GM18868 (cell line): ENCODE data around the gene CEP85L.

Source experiments
- ATAC-seq: cut with Tn5 transposase; IDR thresholded peaks from one replicate; pipeline ENCODE4 v1.9.1; 2021; ENCODE audit warnings: mild to moderate bottlenecking, moderate library complexity; ENCODE audit not compliant: unreplicated experiment

Gene CEP85L

DNA sequence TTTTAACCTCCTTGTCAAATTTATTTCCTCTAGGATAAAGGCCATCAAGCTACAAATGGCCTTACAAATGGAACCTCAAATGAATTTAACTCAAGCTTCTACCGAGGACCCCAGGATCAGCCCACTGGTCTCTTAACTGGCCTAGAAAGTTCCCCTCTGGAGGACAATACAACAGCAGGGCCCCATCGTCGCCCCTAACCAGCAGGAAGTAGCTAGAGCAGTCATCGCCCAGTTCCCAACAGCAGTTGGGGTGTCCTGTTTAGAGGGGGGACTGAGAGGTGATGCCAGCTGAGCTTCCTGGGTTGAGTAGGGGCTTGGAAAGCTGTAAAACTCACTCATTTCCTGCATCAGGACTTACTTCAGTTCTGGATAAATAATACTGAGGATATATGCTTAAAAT is 25.6 kb downstream of the CEP85L start:
- no peak for ATAC-seq

DNA sequence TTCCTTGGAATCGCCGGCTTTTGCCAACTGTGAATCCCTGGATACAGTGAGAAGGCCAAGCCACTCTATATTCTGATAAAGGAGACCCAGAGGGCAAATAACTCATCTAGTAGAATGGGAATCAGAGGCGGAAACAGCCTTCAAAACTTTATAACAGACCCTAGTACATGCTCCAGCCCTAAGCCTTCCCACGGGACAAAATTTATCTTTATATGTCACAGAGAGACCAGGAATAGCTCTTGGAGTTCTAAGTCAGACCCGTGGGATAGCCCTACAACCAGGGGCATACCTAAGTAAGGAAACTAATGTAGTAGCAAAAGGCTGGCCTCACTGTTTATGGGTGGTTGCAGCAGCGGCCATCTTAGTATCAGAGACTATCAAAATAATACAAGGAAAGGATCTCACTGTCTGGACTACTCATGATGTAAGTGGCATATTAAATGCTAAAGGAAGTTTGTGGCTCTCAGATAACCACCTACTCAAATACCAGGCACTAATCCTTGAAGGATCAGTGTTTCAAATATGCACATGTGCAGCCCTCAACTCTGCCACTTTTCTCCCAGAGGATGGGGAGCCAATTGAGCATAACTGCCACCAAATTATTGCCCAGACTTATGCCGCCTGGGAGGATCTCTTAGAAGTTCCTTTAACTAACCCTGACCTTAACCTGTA is 29.5 kb downstream of the CEP85L start:
- ATAC-seq, result no peak

- no peak for ATAC-seq
Measured at GRCh38 chr6:118620202-118620601, 31.2 kb downstream of the CEP85L start.

GRCh38 chr6:118618676-118619377 is 32.6 kb downstream of the CEP85L start:
- peak; percentile 97 for ATAC-seq

- ATAC-seq, result no peak
Measured at GRCh38 chr6:118617417-118617816, 34.0 kb downstream of the CEP85L start.

GRCh38 chr6:118611334-118611733 is 40.1 kb downstream of the CEP85L start:
- ATAC-seq, result no peak

DNA sequence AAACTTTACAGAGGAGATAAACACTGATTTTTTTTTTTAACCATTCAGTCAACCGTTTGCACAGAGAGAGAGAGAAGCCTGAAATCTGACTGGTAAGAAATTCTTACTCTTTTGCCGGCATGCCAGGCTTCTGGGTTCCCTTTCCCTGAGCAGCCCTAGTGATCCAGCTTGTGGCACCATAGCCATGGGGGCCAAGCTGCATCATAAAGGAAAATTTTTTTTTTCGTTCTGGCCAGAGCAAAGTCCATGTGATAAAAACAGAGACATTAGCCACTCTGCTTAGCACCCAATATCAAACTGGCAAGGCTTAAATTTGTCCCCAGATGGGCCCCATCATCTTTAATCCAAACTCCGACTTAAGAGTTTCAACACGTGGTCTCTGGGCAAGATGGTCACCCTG is 44.5 kb downstream of the CEP85L start:
- no peak for ATAC-seq

DNA sequence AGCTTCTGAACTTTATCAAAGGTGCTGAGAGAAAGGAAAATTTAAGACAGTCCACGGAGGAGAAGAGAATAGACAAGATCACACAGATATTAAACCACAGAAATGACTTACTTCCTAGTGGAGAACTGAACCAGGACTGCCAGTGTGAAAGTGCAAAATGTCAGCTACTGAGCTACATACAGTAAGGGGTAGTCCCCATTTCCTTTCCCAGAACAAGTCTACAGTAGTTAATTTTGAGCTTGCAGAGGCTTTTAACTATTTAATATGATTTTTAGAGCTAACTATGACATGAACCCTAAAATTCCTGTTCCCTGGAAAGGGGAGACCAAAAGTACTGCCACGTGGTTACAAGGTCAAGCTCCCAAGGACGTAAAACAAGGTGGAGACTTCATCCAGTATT is 45.1 kb downstream of the CEP85L start:
- ATAC-seq, result peak; percentile 72

DNA sequence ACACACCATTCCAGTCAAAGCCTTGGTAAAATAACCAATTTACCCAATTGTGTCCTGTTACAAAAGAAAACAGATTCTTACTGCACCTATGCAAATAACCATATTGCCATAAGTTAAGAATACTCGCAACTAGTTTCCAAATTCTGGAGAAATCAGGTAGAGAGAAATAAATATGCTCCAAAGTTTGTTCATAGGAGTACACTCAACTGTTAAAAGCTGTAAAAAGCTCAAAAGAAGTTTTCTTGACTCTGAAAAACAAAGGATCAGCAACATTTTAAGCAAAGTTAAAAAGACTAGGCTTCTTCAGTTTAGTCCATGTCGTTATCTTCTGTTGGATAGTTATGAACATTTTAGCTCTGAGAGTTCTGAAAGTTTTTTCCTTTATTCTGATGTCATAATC is 48.0 kb downstream of the CEP85L start:
- ATAC-seq, result no peak

GRCh38 chr6:118602300-118602699 is 49.1 kb downstream of the CEP85L start:
- no peak for ATAC-seq

GRCh38 chr6:118598324-118598723 is 53.1 kb downstream of the CEP85L start:
- no peak for ATAC-seq

DNA sequence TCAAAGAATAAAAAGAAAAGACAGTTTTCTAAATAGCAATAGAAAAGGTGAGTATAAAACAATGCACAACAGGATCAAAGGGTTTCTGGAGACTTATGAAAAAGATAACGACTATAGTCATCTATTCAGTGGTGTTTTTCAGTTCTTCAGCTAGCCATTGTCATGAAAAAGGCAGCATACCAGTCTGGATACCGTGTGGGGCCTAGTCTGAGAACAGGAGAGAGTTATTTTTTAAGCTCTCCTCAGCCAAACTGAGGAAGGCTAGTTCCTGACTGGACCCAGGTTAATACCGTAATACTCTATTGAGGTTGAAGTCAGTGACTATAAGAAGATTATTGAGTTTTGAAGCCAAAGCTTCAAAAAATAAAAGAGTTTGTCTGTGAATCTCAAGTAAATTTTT is 53.8 kb downstream of the CEP85L start:
- ATAC-seq, result no peak

- ATAC-seq, result no peak
Measured at GRCh38 chr6:118596774-118597320, 54.5 kb downstream of the CEP85L start.

DNA sequence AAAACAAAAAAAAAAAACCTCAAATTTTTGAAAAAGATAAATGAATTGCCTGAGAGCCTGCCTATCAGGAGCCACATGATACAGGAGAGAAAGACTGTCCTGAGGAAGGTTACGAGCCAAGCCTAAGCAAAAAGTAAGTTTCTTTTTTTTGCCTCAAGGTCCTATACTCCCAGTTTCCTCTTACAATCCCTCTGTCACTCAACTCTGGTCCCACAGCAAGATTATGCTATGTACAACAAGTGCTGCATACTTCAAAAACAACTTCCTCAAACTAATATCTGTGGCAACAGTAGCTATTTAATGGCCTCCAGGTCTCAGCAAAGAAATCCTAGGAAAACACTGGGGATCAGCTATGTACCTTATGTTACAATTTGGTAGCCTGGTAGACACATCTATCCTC is 56.5 kb downstream of the CEP85L start:
- ATAC-seq, result no peak

DNA sequence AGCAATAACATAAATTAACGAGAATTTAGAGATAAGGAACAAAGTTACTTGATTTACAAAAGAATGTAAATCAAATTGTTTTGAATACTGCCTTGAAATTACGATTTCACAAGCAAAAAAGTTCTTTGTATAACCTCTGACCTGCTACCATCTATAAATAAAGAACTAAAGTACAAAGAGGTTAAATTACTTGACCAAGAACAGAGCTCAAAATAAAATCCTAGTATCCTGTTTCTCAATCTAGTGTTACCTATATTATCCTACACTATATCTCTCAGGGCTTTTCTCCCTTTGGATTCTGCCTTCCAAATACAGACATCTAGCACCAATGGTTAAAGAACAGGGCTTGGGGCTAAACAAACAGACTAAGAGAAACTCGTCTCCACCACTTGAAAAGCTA is 59.5 kb downstream of the CEP85L start:
- no peak for ATAC-seq

DNA sequence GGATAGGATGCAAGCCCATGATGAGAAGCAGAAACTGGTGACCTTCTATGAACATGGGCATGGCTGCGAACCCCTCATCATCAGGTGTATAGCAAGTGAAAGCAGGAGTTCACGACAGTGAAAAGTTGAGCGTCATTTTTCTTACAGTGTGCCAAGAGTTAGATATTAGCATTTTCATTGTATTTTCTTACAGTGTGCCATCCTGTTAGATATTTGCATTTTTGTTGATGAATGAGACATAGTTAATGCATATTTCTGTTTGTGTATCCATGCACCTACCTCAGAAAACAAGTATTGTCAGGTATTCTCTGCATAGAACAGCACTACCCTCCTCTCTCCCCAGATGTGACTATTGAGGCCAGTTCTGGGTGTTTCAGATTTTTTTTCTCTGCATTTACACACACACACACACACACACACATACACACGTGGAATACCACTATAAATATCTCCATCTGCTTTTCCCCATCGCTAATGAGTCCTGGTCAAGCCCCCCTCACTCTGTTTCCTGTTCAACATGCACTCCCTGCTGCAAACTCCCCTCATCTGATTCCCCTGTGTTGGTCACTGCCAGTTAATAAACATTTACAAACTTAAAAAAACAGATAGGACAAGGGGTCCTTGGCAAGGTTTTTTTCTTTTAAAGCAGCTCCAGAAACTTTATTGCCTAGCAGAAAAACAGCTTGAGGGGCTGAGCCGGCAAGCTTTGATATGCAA is 61.6 kb downstream of the CEP85L start:
- ATAC-seq, result no peak

DNA sequence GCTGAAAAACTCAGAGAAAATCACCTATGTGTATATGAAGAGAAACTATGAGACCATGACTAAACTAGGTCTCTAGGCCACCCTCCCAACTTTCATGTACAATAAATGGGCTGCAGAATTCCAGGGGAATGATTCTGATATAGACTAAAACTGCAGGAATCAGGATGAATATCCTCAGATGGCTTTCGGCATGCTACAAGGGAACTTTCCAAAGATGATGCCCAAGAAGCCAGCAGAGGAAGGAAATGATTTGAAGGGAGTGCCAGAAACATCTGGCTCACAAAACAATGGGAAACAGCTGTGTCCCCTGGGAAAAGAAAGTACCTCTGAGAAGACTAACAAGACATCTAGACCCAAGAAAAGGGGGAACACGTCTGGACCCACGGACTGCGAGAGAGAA is 62.2 kb downstream of the CEP85L start:
- no peak for ATAC-seq

DNA sequence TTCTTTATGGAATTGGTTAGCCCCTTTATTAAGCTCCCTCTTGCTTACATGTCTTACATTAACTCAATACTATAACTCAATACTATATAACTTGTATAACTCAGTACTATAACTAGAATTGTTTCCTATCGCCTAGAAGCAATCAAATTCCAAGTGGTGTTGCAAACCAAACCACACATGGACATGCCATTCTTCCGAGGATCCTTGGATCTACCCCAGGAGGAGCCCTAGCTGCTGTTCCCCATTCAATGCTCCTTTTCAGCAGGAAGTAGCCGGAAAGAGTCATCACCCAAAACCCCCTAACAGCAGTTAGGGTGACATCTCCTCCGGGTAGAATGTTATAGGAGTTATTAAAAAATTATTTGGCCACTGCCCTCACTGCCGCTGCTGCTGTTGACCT is 62.8 kb downstream of the CEP85L start:
- no peak for ATAC-seq

GRCh38 chr6:118586746-118587485 is 64.5 kb downstream of the CEP85L start:
- ATAC-seq, result no peak

DNA sequence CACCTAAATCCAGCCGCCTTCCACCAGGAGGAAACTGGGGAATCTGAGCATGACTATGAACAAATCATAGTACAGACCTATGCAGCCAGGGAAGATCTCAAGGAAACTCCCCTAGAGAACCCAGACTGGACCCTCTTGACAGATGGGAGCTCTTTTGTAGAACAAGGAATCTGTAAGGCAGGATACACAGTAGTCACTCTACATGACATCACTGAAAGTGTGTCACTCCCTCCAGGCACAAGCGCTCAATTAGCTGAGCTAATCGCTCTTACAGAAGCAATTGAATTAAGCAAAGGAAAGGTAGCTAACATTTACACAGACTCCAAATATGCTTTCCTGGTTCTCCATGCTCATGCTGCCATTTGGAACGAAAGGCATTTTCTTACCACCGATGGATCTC is 66.5 kb downstream of the CEP85L start:
- ATAC-seq, result no peak

DNA sequence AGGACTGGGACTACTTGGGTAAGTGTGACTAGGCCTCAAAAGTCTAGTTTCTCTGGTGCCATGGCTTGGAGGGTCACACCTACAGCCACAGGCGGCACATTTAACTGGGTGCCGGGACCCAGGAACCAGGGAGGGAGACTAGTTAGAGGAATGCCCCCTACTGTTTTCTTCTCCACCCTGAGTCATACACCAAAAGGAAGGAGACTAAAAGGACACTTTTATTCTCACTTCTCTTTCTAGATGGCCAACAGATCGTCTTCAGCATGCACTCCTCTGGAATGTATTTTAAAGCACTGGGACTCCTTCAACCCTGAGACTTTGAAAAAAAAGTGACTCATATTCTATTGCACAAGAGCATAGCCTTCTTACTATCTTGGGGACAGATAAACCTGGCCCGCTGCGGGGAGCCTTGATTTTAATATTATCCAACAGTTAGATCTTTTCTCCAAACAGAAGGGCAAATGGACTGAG is 69.9 kb downstream of the CEP85L start:
- ATAC-seq, result no peak
